GM19043 (cell line): ENCODE data around the gene CPEB2.
"Not testable (repeated sequence)": the region's sequence is repeated elsewhere in the genome, so short reads cannot be mapped to it uniquely, and the experiment has no call there.

Experiments used
- ATAC-seq: cut with Tn5 transposase; IDR thresholded peaks from one replicate; pipeline ENCODE4 v1.9.1; 2021; ENCODE audit warnings: low read depth; ENCODE audit not compliant: unreplicated experiment

The CPEB2 gene

GRCh38 chr4:15042529-15043167, 40.4 kb downstream of the CPEB2 start:
- ATAC-seq, result no peak

- no peak for ATAC-seq
These were observed 40.9 kb downstream of the CPEB2 start for GRCh38 chr4:15043226-15043625.

DNA sequence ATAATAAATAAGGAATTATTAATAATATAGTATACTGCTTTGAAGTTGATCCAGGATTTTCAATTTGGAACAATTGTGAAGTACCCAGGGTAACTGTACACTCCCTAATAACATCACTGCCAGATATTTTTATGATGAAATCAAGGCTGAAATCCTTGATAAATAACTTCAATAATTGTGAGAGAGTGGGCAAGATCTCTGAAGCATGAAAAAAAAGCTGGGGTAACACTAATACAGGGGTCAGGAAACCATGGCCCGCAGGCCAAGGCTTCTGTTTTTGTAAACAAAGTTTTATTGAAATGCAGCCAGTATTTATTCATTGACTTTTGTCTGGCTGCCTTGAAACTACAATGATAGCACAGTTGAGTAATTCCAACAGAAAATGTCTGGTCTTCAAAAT, 41.6 kb downstream of the CPEB2 start:
- no peak for ATAC-seq

GRCh38 chr4:15054541-15054940, 52.3 kb downstream of the CPEB2 start:
- no peak for ATAC-seq

GRCh38 chr4:15060213-15060612, 57.9 kb downstream of the CPEB2 start:
- ATAC-seq, result no peak

GRCh38 chr4:15063341-15063740, 61.1 kb downstream of the CPEB2 start:
- ATAC-seq, result no peak

DNA sequence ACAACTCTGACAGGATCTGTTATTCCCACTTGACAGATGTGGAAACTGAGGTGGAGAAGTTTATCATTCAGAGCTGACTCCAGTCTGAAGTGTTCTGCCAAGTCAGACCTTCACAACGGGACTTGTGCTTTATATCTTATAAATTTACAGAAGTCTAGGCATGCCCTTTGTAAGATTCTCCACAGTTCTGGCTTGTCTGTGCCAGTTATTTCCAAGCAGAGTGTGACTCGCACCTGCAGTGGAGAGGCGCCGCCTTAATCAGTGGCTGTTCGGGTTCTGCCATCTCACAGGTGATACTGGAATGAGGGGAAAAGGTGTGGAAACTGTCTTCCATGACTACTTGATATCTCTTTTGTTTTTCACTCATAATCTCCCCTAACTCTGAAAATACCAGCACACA, 63.2 kb downstream of the CPEB2 start:
- no peak for ATAC-seq

- no peak for ATAC-seq
These were observed 63.9 kb downstream of the CPEB2 start for GRCh38 chr4:15066140-15066539.

DNA sequence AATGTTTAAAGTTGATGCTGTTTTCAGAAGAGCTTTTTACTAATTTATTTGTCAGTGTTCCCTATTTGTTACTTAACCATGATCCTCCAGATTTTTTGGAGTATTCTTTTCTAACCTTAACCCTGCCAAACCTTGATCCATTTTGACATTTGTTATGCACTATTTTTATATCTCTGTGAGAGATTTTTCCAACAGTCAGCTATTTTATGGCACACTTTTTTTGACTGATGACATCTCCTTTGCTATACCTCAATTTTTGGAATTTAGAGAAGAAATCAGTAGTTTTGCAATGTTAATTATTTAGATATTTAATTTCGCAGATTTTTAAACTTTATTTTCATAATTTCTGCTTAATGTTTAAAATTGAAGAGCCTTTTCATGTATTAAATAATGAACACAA, 66.0 kb downstream of the CPEB2 start:
- no peak for ATAC-seq

DNA sequence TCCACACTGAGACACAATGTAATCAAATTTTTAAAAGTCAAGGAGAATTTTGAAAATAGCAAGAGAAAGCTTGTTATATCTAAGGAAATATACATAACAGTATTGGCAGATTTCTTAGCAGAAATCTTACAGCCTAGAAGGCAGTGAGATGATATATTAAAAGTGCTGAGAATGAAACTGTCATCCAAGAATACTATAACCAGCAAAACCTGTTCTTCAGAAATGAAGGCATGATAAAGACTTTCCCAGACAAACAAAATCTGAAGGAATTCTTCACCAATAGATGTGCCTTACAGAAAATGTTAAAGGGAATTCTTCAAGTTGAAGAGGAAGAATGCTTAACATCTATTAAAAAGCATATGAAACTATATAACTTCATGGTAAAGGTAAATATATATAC, 73.6 kb downstream of the CPEB2 start:
- ATAC-seq, result no peak

GRCh38 chr4:15077969-15078368, 75.7 kb downstream of the CPEB2 start:
- ATAC-seq, result no peak

- no peak for ATAC-seq
These were observed 76.7 kb downstream of the CPEB2 start for GRCh38 chr4:15078682-15079642.

DNA sequence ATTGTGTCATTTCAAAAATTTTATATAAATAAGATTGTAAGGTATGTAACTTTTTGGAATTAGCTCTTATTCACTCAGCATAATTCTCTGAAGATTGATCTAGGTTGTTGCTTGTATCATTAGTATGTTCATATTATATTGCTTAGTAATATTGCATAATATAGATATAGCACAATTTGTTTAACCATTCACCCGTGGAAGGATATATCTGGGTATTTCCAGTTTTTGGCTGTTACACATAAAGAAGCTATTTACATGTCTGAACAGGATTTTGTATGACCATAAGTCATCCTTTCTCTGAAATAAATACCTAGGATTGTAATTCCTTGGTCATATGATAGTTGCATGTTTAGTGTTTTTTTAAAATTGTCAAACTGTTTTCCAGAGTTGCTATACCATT, 82.5 kb downstream of the CPEB2 start:
- ATAC-seq, result no peak

- ATAC-seq, result not testable (repeated sequence)
These were observed 83.5 kb downstream of the CPEB2 start for GRCh38 chr4:15085762-15086161.

GRCh38 chr4:15086259-15086658, 84.0 kb downstream of the CPEB2 start:
- not testable (repeated sequence) for ATAC-seq

DNA sequence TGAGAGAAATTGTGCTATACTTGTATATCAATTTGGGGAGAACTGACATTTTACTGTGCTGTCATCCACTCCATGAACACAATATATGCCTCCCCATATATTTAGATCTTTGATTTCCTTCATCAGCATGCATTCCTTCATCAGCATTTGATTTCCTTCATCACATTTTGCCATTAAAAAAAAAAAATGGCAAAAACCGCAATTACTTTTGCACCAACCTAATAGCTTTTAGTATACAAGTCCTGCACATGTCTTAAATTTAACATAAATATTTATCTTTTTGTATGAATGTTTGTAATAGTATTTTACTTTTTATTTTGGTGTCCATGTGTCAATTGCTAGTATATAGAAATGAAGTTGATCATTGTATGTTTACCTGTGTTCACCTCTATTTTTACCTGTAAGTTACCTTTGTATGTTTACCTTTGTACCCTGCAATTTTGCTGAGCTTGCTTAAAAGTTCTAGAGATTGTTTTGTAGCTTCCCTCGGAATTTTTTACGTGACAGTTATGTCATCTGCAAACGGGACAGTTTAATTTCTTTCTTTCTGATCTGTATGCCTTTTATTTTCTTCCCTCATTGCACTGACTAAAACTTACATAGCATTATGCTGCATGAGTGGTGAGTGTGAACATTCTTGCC, 86.2 kb downstream of the CPEB2 start:
- ATAC-seq, result no peak

GRCh38 chr4:15089979-15090378, 87.7 kb downstream of the CPEB2 start:
- ATAC-seq, result no peak

DNA sequence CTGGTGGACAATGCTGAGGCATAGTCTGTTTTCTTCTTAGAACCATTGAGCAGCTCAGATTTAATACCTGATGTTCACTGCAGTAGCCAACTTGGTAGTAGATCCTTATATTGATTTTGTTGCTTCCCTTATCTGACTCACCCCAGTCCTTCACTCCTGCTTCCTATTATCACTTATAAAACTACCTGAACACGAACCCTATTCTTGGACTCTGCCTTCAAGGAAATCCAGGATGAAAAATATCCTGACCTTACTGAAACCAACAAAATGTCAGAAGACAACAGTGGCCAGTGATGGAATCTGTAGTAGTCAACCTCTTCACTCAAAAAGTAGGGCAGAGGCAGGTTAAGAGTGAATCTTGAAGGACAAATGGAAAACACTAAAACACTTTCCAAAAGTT, 98.1 kb downstream of the CPEB2 start:
- ATAC-seq, result no peak

DNA sequence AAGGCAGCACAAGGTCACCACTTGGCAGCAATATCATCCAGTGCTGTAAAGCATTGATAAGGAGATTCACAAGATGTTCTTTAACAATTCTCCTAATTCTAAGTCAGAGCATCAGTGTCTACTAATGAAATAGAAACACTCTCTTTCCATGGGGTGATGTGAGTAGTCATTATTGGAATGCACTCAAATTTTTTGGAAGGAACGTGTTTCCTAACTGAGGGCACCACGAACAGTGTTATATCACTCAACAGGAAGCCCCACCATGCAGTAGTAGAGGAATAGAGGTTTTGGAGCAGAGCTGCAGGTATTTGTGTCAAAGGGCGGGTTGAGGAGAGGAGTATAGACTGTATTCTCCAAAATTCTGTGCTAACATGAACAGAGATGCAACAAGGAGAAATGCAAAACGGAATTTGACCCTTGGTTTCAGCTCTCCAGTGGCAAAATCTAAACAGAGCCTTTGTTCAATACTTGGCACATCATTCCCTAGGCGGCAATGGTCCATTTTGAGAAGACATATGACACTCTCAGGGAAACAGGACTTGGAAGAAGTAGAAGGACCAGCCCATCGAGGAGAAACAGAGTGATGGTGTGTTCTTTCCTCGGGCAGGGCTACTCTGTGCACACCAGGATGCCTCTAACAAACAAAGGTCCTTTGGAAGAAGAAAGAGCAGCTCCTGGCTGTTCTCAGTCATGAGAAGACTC, 98.9 kb downstream of the CPEB2 start:
- ATAC-seq, result no peak

DNA sequence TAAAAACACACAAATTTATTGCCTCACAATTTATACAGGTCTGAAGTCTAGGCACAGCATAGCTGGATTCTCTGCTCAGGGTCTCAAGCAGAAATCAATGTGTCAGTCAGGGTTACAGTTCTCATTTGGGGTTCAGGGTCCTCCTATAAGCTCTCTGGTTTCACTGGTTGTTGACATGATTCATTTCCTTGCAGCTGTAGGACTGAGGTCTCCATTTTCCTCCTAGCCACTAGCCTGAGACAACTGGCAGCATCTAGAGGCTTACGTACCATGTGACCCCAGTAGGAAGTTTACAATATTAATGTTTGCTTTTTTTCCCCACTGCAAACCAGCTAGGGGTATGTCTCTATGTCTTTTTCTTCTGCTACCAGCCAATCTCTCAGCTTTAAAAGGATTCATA, 102.5 kb downstream of the CPEB2 start:
- ATAC-seq, result no peak

DNA sequence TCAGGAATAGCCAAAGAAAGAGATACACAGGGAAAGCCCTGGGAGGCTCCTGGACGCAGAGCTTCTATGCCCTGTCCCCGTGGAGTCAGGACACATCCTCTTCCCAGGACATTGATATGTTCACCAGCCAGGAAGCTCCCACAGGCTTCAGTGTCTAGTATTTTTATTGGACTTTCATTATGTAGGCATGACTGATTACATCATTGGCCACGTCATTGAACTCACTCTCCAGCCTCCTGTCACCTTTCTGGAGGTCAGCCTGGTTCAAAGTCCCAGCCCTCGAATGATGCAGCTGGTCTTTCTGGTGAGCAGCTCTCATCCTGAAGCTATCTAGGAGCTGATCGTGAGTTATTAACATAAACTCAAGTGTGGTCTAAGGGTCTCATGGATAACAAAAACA, 104.1 kb downstream of the CPEB2 start:
- ATAC-seq, result no peak
